GM18868 (cell line): ENCODE measurements around the gene RNF223.
"Not testable (repeated sequence)": the region's sequence is repeated elsewhere in the genome, so short reads cannot be mapped to it uniquely, and the experiment has no call there.

ENCODE experiments used
- ATAC-seq: cut with Tn5 transposase; IDR thresholded peaks from one replicate; pipeline ENCODE4 v1.9.1; 2021; ENCODE audit warnings: mild to moderate bottlenecking, moderate library complexity; ENCODE audit not compliant: unreplicated experiment

The RNF223 gene

GRCh38 chr1:1088029-1088800 lies 14.1 kb upstream of the RNF223 start:
- no peak for ATAC-seq

- ATAC-seq = no peak
These were observed 13.4 kb upstream of the RNF223 start for GRCh38 chr1:1087351-1088028.

- ATAC-seq = no peak
These were observed 12.8 kb upstream of the RNF223 start for GRCh38 chr1:1086911-1087341.

GRCh38 chr1:1085911-1086841 lies 12.1 kb upstream of the RNF223 start:
- ATAC-seq = no peak

- no peak for ATAC-seq
These were observed 11.2 kb upstream of the RNF223 start for GRCh38 chr1:1085171-1085841.

DNA sequence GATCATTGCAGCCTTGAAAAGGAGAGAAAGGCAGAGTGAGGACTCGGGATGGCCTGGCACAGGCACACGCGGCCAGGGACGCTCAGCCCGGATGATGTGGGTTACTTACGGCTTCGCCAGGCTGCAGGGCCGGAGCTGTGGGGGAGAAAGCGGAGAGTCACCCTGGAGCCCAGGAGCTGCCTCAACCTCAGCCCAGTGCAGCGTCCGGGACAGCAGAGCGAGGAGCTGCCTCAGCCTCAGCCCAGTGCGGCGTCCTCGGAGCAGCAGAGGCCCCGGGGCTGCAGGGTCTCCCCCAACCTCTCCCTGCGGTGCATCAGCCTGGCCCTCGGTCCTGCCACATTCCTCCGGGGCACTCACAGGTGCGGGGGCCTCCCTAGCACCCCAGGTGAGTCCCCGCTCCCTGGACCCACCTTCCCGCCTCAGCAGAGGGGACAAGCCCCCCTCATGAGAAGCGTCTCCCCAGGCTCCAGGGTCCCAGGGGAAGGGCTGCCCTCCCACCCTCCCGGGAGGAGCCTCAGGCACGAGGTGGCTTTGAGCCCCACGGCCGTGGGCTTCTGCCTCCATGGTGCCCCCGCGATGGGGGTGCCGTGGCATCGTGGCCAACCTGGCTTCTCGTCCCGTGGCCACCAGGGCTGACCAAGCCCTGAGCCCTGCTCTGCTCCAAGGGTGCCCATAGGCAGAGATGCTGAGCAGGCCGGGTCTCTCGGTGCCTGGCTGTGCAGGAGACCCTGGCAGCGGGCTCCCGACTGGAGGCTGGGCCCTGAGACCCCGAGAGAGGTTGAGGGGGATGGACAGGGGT lies 10.5 kb upstream of the RNF223 start:
- no peak for ATAC-seq

- ATAC-seq = no peak
These were observed 9.6 kb upstream of the RNF223 start for GRCh38 chr1:1083416-1084371.

- no peak for ATAC-seq
These were observed 8.8 kb upstream of the RNF223 start for GRCh38 chr1:1082776-1083415.

GRCh38 chr1:1082239-1082775 lies 8.2 kb upstream of the RNF223 start:
- no peak for ATAC-seq

- ATAC-seq = no peak
These were observed 7.5 kb upstream of the RNF223 start for GRCh38 chr1:1081311-1082238.

DNA sequence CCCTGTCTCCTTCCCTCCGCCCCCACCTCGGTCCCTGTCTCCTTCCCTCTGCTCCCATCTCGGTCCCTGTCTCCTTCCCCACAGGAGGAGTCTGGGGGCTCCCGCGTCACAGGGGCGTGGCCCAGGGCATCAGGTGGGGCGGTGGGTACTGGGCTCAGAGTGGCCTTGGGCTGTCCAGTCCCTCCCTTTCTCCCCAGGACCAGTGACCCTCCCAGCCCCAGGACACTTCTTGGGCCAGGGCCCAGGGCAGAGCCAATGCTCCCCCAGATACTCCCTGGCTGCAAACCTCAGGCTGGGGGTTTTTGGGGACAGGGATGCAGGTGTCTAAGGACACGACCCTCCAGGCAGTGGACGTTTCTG lies 6.8 kb upstream of the RNF223 start:
- ATAC-seq = no peak

DNA sequence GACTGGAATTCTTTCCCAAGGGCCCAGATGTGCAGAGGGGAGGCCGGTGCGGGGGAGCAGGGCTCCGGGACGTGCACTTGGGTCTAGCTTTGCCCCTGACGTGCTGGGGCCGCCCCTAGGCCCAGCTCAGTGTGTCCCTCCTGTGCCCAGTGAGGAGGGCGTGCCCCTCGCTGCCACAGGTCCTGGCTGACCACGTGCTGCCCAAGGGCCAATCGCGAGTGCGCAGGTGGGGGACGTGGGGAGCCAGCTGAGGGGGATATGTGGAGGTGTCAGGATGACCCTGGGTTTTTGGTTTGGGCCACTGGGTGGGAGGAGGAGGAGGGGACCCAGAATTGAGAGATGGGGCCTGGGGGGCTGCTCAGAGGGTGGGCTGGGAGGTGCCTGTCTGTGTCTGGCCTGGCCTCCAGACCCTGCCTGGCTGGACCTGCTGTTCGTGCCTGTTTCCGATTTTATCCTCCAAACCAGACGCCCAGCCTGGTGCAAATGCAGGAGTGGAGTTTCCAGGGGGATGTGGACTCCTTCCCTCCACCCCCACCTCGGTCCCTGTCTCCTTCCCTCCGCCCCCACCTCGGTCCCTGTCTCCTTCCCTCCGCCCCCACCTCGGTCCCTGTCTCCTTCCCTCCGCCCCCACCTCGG lies 6.1 kb upstream of the RNF223 start:
- ATAC-seq = no peak

DNA sequence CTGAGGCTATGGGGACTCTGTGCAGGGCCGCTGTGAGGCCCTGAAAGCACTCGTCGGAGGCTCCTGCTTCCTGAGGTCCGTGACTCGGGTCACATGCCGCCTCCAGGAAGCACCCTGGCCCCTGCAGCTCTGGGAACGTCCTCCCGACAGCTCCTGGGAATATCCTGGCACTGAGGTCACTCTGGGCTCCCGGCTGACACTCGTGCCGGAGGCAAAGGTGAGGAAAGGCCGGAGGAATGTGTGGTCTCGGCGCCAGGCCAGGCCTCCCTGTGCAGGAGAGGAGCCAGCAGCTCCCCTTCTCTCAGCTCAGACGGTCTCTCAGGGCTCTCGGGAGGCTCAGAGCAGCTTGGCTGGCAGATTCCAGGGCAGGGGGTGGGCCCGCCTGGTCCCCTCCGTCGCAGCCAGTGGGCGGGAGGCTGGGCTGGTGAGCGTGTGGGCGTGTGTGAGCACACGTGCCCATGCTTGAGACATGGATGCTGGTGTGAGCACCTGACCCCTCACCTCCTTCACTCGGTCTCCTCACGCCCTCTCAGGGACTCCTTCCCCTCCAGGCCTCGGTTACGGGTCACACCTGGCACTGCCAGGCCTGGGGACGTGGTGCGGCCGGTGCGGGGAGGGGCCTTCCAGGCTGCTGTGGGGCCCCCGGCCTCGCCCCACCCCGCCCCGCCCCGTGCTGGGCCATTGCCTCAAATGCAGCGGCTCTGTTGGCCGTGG lies 5.5 kb upstream of the RNF223 start:
- no peak for ATAC-seq

DNA sequence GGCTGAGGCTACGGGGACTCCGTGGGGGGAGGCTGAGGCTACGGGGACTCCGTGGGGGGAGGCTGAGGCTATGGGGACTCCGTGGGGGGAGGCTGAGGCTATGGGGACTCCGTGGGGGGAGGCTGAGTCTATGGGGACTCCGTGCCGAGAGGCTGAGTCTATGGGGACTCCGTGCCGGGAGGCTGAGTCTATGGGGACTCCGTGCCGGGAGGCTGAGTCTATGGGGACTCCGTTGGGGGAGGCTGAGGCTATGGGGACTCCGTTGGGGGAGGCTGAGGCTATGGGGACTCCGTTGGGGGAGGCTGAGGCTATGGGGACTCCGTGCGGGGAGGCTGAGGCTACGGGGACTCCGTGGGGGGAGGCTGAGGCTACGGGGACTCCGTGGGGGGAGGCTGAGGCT lies 3.3 kb upstream of the RNF223 start:
- ATAC-seq = not testable (repeated sequence)

GRCh38 chr1:1075148-1075935 lies 1.2 kb upstream of the RNF223 start:
- no peak for ATAC-seq
